GM10266 (cell line): ENCODE results near the gene C1orf185.
"Not testable (repeated sequence)": the region's sequence is repeated elsewhere in the genome, so short reads cannot be mapped to it uniquely, and the experiment has no call there.

Experiments used
- DNase-seq: peaks from one replicate; pipeline ENCODE4 v3.0.0; 2012; ENCODE audit errors: extremely low spot score
- CTCF ChIP-seq: IDR thresholded peaks from 2 replicates; pipeline ENCODE4 v1.5.1; 2012; ENCODE audit warnings: mild to moderate bottlenecking, low read depth; ENCODE audit not compliant: control insufficient read depth, insufficient read depth; ENCODE audit errors: missing control alignments

C1orf185 gene

GRCh38 chr1:51100264-51100880 lies 1.7 kb upstream of the C1orf185 start:
- DNase-seq: peak; percentile 31
- no peak for TF ChIP-seq CTCF

GRCh38 chr1:51114137-51114536 lies 12.1 kb downstream of the C1orf185 start:
- DNase-seq: no peak
- no peak for TF ChIP-seq CTCF

DNA sequence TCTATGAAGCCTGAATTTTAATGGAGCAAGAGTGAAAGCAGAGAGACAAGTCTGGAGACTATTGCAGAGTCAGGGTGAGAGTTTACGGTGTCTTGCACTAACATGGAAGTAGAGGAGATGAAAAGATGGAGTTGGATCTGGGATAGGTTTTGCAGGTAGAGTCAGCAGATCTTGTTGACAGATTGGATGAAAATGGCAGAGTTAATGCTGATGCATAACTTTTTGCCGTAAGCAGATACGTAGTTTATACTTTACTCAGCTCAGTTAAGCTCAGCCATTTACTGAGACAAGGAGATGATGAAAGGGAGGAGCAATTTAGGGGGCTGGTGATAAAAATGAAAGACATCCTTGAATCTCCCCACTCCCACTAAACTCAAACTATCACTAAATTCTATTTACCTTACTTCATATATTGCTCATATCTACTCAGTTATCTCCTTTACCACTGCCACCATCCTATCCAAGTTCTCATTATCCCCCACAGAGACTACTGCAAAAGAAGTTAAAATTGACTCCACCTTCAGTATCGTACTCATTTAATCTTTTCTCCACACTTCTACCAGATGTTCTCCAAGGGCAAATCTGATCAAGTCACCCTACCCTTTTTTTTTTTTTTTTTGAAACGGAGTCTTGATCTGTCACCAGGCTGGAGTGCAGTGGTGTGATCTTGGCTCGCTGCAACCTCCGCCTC lies 13.8 kb downstream of the C1orf185 start:
- no peak for DNase-seq
- TF ChIP-seq CTCF: no peak

GRCh38 chr1:51119331-51119730 lies 17.3 kb downstream of the C1orf185 start:
- DNase-seq: no peak
- TF ChIP-seq CTCF: no peak

GRCh38 chr1:51120629-51121028 lies 18.6 kb downstream of the C1orf185 start:
- TF ChIP-seq CTCF: no peak
- DNase-seq: no peak

DNA sequence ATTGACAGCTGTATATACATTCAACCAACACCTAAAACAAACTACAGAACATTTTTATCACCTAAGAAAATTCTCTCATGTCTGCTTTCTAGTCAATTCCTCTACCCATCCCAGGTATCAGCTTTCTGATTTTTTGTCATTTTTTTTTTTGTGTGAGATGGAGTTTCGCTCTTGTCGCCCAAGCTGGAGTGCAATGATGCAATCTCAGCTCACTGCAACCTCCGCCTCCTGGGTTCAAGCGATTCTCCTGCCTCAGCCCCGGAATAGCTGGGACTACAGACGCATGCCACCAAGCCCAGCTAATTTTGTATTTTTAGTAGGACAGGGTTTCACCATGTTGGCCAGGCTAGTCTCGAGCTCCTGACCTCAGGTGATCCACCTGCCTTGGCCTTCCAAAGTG lies 25.1 kb downstream of the C1orf185 start:
- not testable (repeated sequence) for DNase-seq

GRCh38 chr1:51131185-51131584 lies 29.2 kb downstream of the C1orf185 start:
- TF ChIP-seq CTCF: no peak
- no peak for DNase-seq

- TF ChIP-seq CTCF: no peak
- DNase-seq: no peak
Observed at GRCh38 chr1:51133045-51133444, 31.0 kb downstream of the C1orf185 start.

- not testable (repeated sequence) for DNase-seq
Observed at GRCh38 chr1:51137696-51138095, 35.7 kb downstream of the C1orf185 start.
